Measurements from ENCODE around the gene MATCAP1.

- TF ChIP-seq CTCF (IDR thresholded peaks at IDR 0.05) (no peak), EZH2 (IDR thresholded peaks at IDR 0.05; ENCODE audit: borderline replicate concordance, insufficient read depth, low read depth, low read length, poor library complexity, severe bottlenecking) (no peak)
These were observed 44.4 kb upstream of the MATCAP1 start for GRCh38 chr16:67228034-67228785.

Data from B cell (primary cell).